HEK293 (cell line): ENCODE data around the gene DEAF1.

Experiments used
- CTCF ChIA-PET: fragments of 350-600 bp; formaldehyde crosslinking; extraction: SDS; loops from one replicate; lab custom pipeline; 2021; ENCODE audit warnings: antibody characterized with exemption; lab: Yijun Ruan, JAX
- POLR2A ChIA-PET: fragments of 300-600 bp; formaldehyde crosslinking; extraction: SDS; loops from one replicate; lab custom pipeline; 2020; ENCODE audit warnings: antibody characterized with exemption, inconsistent platforms; lab: Yijun Ruan, JAX
- H3K27ac ChIP-seq: fragments of 200-500 bp; sonication (Bioruptor generic); 2 replicates; pipeline ENCODE4 v1.5.1; 2014; ENCODE audit warnings: low read depth, low read length, control low read depth, inconsistent platforms; ENCODE audit errors: extremely low read depth
- H3K36me3 ChIP-seq, 2 experiments: fragments of 200-500 bp in 1 of 2; sonication (Bioruptor generic) in 1 of 2; 1 replicate in 1 of 2; 2 replicates in 1 of 2; pipeline ENCODE4 v1.5.1; 2014 to 2017; ENCODE audit warnings: inconsistent platforms in 2 of 2, low read length in 2 of 2; ENCODE audit not compliant: control insufficient read depth in 2 of 2, insufficient read depth in 1 of 2
- H3K4me1 ChIP-seq: fragments of 200-500 bp; sonication (Bioruptor generic); 2 replicates; pipeline ENCODE4 v1.5.1; 2014; ENCODE audit warnings: mild to moderate bottlenecking, low read length, inconsistent platforms; ENCODE audit not compliant: control insufficient read depth, insufficient read depth
- H3K4me3 ChIP-seq: 2 replicates; pipeline ENCODE4 v1.5.1; 2011; ENCODE audit warnings: low read depth, mild to moderate bottlenecking, control low read depth, low read length, moderate library complexity
- H3K9me3 ChIP-seq: fragments of 200-500 bp; sonication (Bioruptor generic); 2 replicates; pipeline ENCODE4 v1.5.1; 2014; ENCODE audit warnings: low read depth, low read length, inconsistent platforms; ENCODE audit not compliant: control insufficient read depth, insufficient read depth
- SALL2 ChIP-seq: fragments of 450-650 bp; formaldehyde crosslinking; IDR thresholded peaks from 2 replicates; pipeline ENCODE4 v1.5.0; 2017; ENCODE audit warnings: missing biosample characterization, mild to moderate bottlenecking, missing genetic modification characterization, borderline replicate concordance
- SETDB1 ChIP-seq: IDR thresholded peaks from one replicate; pipeline ENCODE4 v1.6.1; 2017; ENCODE audit warnings: mild to moderate bottlenecking, low read length, moderate library complexity, mixed read lengths; ENCODE audit not compliant: insufficient read length
- ZBTB44 ChIP-seq: fragments of 450-650 bp; IDR thresholded peaks from 2 replicates; pipeline ENCODE4 v1.5.1; 2018; ENCODE audit warnings: missing biosample characterization, mild to moderate bottlenecking, missing genetic modification characterization
- ZBTB7A ChIP-seq: fragments of 450-650 bp; formaldehyde crosslinking; IDR thresholded peaks from 2 replicates; pipeline ENCODE4 v1.5.1; 2016; ENCODE audit warnings: low read depth, missing biosample characterization, missing genetic modification characterization
- ZNF146 ChIP-seq: fragments of 450-650 bp; formaldehyde crosslinking; IDR thresholded peaks from 2 replicates; pipeline ENCODE4 v1.5.1; 2016; ENCODE audit warnings: missing biosample characterization, missing genetic modification characterization
- ZNF19 ChIP-seq: fragments of 450-650 bp; formaldehyde crosslinking; IDR thresholded peaks from 2 replicates; pipeline ENCODE4; 2016; ENCODE audit warnings: missing biosample characterization, missing genetic modification characterization, low read depth
- ZNF26 ChIP-seq: fragments of 450-650 bp; formaldehyde crosslinking; IDR thresholded peaks from 2 replicates; pipeline ENCODE4 v1.5.1; 2016; ENCODE audit warnings: missing biosample characterization, missing genetic modification characterization
- ZNF571 ChIP-seq: fragments of 450-650 bp; formaldehyde crosslinking; IDR thresholded peaks from 2 replicates; pipeline ENCODE4 v1.5.0; 2017; ENCODE audit warnings: missing biosample characterization, missing genetic modification characterization
- ZNF600 ChIP-seq: fragments of 450-650 bp; formaldehyde crosslinking; IDR thresholded peaks from 2 replicates; pipeline ENCODE4 v1.5.1; 2016; ENCODE audit warnings: missing biosample characterization, missing genetic modification characterization
- ZNF776 ChIP-seq: fragments of 450-650 bp; formaldehyde crosslinking; IDR thresholded peaks from 2 replicates; pipeline ENCODE4 v1.5.0; 2017; ENCODE audit warnings: missing biosample characterization, missing genetic modification characterization, borderline replicate concordance
- ZNF843 ChIP-seq: fragments of 450-650 bp; formaldehyde crosslinking; IDR thresholded peaks from 2 replicates; pipeline ENCODE4 v1.5.1; 2016; ENCODE audit warnings: missing biosample characterization, missing genetic modification characterization
- ZSCAN5A ChIP-seq: fragments of 450-650 bp; formaldehyde crosslinking; IDR thresholded peaks from 2 replicates; pipeline ENCODE4 v1.5.1; 2016; ENCODE audit warnings: missing biosample characterization, missing genetic modification characterization
- TF ChIP-seq, protein P1 (sequence below): fragments of 450-650 bp; formaldehyde crosslinking; IDR thresholded peaks from 2 replicates; pipeline ENCODE4 v1.5.1; 2017; ENCODE audit warnings: missing biosample characterization, mild to moderate bottlenecking, missing genetic modification characterization, moderate library complexity
- TF ChIP-seq, protein P2 (sequence below): fragments of 450-650 bp; formaldehyde crosslinking; IDR thresholded peaks from 2 replicates; pipeline ENCODE4 v1.5.1; 2016; ENCODE audit warnings: missing biosample characterization, missing genetic modification characterization
- TF ChIP-seq, protein P3 (sequence below): fragments of 450-650 bp; formaldehyde crosslinking; IDR thresholded peaks from 2 replicates; pipeline ENCODE4 v1.5.1; 2016; ENCODE audit warnings: missing biosample characterization, missing genetic modification characterization

The DEAF1 gene

DNA sequence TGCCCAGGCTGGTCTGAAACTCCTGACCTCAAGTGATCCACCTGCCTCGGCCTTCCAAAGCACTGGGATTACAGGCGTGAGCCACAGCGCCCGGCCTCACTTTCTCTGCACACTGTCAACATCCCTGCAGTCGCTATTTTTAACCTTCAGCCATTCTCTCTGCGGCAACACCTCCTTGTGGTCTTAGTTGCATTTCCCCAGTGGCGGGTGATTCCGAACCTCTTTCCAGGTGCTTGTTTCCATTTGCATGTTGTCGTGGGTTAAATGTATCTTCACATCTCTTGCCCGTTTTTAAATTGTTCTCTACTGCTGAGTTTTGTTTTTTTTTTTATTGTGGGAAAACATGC lies 65.8 kb downstream of the DEAF1 start:
- Histone ChIP-seq H3K36me3 (no peaks in the 10 kb centered on the region; a peak in 1 of 3 replicates), H3K9me3 (no peaks in the 10 kb centered on the region), H3K27ac (no peak overlapping the region), H3K4me1 (no peaks in the 10 kb centered on the region), H3K4me3 (no peak overlapping the region)
- ChIA-PET POLR2A (no interaction called here), CTCF (no interaction called here)
- TF ChIP-seq, protein P1, sequence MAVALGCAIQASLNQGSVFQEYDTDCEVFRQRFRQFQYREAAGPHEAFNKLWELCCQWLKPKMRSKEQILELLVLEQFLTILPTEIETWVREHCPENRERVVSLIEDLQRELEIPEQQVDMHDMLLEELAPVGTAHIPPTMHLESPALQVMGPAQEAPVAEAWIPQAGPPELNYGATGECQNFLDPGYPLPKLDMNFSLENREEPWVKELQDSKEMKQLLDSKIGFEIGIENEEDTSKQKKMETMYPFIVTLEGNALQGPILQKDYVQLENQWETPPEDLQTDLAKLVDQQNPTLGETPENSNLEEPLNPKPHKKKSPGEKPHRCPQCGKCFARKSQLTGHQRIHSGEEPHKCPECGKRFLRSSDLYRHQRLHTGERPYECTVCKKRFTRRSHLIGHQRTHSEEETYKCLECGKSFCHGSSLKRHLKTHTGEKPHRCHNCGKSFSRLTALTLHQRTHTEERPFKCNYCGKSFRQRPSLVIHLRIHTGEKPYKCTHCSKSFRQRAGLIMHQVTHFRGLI (tag by site-specific recombination): no peak
- TF ChIP-seq, protein P2, sequence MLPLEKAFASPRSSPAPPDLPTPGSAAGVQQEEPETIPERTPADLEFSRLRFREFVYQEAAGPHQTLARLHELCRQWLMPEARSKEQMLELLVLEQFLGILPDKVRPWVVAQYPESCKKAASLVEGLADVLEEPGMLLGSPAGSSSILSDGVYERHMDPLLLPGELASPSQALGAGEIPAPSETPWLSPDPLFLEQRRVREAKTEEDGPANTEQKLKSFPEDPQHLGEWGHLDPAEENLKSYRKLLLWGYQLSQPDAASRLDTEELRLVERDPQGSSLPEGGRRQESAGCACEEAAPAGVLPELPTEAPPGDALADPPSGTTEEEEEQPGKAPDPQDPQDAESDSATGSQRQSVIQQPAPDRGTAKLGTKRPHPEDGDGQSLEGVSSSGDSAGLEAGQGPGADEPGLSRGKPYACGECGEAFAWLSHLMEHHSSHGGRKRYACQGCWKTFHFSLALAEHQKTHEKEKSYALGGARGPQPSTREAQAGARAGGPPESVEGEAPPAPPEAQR: no peak
- TF ChIP-seq ZNF26 (no peak), SETDB1 (no peak)

DNA sequence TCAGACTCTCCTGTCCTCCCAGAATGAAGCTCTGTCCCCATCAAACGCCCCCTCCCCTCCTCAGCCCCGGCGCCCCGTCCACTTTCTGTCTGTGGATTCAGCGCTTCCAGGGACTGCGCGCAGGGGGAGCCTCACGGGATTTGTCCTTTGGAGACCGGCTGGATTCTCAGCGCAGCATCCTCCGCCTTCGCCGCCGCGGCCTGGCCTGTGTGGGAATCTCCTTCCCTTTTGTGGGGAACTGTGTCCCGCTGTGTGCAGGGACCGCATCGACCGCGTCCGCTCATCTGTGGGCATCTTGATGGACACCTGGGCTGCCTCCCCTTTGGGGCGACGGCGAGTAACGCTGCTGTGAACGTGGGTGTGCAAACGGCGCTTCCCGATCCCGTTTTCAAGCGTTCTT lies 67.0 kb downstream of the DEAF1 start:
- Histone ChIP-seq H3K4me3 (no peak overlapping the region), H3K4me1 (no peaks in the 10 kb centered on the region), H3K27ac (no peak overlapping the region), H3K36me3 (no peaks in the 10 kb centered on the region; a peak in 1 of 3 replicates), H3K9me3 (no peaks in the 10 kb centered on the region)
- TF ChIP-seq SETDB1 (peak; percentile 22), ZBTB7A (tag by site-specific recombination) (no peak)
- CTCF ChIA-PET: no interaction called here
- POLR2A ChIA-PET: no interaction called here

GRCh38 chr11:627308-627576 lies 67.8 kb downstream of the DEAF1 start:
- CTCF ChIA-PET: no interaction called here

DNA sequence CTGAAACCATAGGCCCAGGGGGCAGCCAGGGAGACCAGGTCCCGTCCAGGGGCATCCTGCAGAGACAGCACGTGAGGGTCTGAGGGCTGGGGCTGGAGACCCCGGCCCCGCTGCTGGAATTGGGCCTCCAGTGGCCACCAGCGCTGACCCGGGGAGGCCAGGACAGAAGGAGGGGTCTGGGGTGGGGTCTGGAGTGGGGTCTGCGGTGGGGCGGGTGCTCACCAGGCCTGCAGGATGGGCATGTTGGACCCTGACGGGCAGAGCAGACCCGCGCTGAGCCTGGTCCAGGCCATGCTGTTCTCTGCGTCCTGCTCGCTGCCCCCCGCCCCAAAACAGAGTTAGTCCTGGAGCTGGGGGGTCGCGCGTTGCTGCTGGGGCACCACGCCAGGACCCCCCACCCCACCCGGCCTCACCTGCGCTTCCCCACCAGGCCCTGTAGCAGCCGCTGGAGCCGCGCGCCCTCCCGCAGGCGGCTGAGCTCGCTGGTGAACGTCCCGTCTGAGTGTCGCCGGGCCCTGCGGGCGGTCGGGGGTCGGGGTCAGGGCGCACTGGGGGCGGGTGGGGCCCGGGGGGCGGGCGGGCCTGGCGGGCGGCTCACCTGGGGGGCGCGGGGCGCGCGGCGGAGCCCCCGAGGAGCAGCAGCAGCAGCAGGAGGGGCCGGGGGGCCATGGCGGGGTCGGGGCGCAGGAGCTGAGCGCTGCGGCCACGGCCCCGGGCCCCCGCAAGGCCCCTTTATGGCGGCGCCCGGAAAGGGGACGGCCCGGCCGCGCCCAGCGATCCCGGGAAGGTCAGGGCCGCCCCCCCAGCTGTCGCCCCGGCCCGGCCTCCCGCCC lies 68.3 kb downstream of the DEAF1 start, which contains the start of gene SCT:
Gene SCT, minus strand, starts transcription at position 707 of the 833 bp plus-strand sequence. Its CDS starts 38 bp downstream, at position 669.
- Histone ChIP-seq H3K9me3 (no peaks in the 10 kb centered on the region), H3K36me3 (peaks cover 0 to 3% of the 10 kb centered on the region in 2 experiments; a peak in 2 of 3 replicates), H3K27ac (no peak within 1 kb of the TSS), H3K4me1 (no peaks in the 10 kb centered on the region), H3K4me3 (no peak within 1 kb of the TSS)
- CTCF ChIA-PET: no interaction called here
- POLR2A ChIA-PET: no interaction called here
- TF ChIP-seq ZBTB44 (no peak), ZSCAN5A (tag by site-specific recombination) (no peak), ZNF843 (no peak), ZNF600 (tag by site-specific recombination) (no peak), ZBTB7A (tag by site-specific recombination) (no peak), ZNF776 (tag by site-specific recombination) (no peak), ZNF571 (no peak), ZNF19 (tag by site-specific recombination) (no peak)
- TF ChIP-seq, protein P3, sequence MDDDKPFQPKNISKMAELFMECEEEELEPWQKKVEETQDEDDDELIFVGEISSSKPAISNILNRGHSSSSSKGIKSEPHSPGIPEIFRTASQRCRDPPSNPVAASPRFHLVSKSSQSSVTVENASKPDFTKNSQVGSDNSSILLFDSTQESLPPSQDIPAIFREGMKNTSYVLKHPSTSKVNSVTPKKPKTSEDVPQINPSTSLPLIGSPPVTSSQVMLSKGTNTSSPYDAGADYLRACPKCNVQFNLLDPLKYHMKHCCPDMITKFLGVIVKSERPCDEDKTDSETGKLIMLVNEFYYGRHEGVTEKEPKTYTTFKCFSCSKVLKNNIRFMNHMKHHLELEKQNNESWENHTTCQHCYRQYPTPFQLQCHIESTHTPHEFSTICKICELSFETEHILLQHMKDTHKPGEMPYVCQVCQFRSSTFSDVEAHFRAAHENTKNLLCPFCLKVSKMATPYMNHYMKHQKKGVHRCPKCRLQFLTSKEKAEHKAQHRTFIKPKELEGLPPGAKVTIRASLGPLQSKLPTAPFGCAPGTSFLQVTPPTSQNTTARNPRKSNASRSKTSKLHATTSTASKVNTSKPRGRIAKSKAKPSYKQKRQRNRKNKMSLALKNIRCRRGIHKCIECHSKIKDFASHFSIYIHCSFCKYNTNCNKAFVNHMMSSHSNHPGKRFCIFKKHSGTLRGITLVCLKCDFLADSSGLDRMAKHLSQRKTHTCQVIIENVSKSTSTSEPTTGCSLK (tag by site-specific recombination): no peak

More at GRCh38 chr11:627308-627576, 67.8 kb downstream of the DEAF1 start:
- Histone ChIP-seq H3K4me1 (no peaks in the 10 kb centered on the region), H3K9me3 (no peaks in the 10 kb centered on the region), H3K36me3 (peaks cover 0 to 3% of the 10 kb centered on the region in 2 experiments; a peak in 2 of 3 replicates), H3K4me3 (no peak overlapping the region), H3K27ac (no peak overlapping the region)
- POLR2A ChIA-PET: no interaction called here
- TF ChIP-seq SALL2 (tag by site-specific recombination): no peak
- no peak for TF ChIP-seq ZNF146 (tag by site-specific recombination)
